Measurements from ENCODE around the gene SDK2.

The SDK2 gene

DNA sequence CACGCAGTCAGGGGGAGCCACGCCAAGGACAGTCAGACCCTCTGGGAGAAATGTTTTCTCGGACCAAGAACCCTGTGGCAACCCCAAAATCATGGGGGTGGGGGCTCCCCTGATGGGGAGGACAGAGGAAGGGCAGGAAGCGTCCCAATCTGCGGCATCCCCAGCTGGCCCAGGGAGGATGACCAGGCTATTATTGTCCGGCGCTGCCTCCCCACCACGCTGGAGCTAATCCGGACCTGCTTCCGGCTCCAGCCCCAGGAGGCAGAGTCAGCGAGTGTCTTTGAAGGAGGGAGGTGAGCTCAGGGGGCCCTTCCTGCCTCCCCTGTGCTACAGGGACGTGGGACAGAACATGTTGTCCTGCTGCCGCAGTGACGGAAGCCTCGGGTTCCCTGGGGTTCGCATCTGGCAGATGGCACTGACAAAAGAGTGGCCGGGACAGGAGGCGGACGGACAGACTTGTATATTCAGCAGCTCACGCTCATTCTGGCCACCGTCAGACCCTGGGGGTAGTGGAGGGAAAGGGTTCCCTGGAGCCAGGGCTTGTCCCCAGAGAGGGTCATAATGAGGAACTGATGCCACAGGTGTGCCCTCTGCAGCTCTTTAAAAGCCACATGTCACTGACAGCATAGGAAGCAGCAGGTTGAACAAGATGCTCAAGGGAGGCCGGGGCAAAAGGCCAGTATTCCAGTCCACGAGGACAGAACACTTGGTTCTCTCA is 278.2 kb downstream of the SDK2 start:
- FAIRE-seq = no peak
- no peak for DNase-seq (ENCODE audit: insufficient read length, low spot score)
- no peak for TF ChIP-seq POLR2A (IDR thresholded peaks at IDR 0.05; ENCODE audit: low read depth, low read length)

DNA sequence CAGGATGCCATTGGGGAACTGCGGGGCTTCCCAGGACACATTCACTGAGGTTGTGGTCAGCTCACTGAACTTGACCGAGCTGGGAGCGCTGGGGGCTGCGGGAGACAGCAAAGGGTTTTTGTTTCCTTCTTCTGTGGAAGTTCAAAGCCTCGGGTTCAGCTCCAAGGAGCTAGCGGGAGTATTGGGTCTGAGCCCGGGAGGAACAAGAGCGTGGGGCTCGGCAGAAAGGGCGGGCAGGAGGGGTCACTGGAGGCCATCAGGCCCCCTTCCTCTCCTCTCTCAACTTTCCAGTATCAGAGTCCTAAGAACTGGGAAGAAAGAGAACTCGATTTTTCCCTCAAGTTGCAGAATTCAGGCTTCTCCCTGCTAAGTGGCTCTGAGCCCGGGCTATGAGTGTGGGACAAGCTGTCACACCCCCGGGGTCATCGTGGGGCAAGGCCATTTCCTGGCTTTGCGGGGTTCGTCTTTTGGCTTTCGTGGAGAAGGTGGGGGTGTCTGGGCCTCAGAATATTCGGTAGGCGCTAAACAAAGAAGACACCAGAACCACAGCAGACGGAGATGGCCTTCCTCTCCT is 278.9 kb downstream of the SDK2 start:
- TF ChIP-seq POLR2A (IDR thresholded peaks at IDR 0.05; ENCODE audit: low read depth, low read length) = no peak
- DNase-seq (ENCODE audit: insufficient read length, low spot score) (no peak), FAIRE-seq (no peak)

DNA sequence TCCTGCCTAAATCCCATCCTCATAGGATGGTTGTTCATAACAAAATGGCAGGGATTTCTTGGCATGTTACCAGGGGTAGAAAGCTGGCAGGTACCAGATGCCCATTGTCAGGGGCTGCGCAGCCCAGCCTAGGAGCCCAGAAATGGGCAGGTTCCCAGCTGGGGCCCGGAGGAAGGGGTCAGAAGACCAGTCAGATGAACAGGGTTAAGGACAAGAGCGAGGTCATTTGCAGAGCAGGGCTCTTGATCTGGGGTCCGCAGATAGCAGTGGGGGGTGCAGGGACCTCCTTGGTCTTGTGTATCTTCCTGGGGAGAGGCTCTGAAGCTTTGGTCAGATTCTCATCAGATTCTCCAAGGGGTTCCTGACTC is 280.1 kb downstream of the SDK2 start:
- FAIRE-seq (no peak), DNase-seq (ENCODE audit: insufficient read length, low spot score) (no peak)
- TF ChIP-seq POLR2A (IDR thresholded peaks at IDR 0.05; ENCODE audit: low read depth, low read length) = no peak

DNA sequence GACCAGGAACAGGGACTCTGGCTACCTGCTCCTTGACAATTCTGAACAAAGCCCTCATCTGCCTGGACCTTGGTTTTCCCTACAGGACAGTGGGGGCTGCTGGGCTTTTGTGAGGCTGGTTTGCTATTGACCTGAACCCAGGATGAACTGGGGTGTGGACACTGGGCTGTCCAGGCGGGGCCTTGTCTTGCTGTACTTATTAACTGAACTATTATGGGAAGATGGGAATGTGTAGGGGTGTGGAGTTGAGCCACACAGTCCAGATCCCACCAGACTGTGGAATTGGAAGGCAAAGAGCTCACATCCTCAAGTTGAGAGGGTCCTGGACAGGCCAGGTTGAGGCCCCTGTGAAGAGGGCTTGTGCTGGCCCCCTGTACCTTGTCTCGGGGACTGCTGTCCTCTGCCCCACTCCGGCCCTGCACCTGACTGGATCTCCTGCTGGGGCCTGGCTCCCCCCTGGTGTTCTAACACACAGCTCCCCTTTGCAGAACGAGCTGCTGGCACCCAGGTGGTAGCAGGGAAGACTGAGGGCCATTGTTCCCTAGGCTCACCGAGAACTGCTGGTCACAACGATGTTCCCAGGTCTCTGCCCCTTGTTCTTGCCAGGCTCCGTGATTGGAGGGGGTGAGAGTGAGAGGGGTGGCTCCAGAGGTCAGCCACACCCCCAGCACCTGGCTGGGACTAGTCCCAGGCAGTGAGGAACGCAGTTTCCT is 280.6 kb downstream of the SDK2 start:
- FAIRE-seq (no peak), DNase-seq (ENCODE audit: insufficient read length, low spot score) (no peak)
- no peak for TF ChIP-seq POLR2A (IDR thresholded peaks at IDR 0.05; ENCODE audit: low read depth, low read length)

DNA sequence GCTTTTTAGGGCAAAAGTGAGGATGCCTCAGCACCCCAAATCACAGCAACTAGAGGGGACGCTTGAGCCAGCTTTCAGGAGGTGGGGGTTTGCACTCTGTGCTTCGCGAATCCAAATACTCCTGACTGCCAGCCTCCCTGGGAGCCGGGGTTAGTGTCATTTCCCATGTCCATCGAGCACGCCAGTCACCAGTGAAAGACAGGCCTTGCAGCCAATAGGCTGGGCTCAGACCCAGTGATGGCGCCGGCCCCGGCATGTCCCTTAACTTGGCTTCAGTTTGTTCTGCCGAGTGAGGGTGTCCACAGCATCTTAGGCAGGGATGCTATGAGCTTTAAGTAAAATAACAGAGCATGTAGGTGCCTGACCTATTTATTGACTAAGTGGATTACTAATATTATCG is 281.5 kb downstream of the SDK2 start:
- FAIRE-seq (no peak), DNase-seq (ENCODE audit: insufficient read length, low spot score) (no peak)
- no peak for TF ChIP-seq POLR2A (IDR thresholded peaks at IDR 0.05; ENCODE audit: low read depth, low read length)

DNA sequence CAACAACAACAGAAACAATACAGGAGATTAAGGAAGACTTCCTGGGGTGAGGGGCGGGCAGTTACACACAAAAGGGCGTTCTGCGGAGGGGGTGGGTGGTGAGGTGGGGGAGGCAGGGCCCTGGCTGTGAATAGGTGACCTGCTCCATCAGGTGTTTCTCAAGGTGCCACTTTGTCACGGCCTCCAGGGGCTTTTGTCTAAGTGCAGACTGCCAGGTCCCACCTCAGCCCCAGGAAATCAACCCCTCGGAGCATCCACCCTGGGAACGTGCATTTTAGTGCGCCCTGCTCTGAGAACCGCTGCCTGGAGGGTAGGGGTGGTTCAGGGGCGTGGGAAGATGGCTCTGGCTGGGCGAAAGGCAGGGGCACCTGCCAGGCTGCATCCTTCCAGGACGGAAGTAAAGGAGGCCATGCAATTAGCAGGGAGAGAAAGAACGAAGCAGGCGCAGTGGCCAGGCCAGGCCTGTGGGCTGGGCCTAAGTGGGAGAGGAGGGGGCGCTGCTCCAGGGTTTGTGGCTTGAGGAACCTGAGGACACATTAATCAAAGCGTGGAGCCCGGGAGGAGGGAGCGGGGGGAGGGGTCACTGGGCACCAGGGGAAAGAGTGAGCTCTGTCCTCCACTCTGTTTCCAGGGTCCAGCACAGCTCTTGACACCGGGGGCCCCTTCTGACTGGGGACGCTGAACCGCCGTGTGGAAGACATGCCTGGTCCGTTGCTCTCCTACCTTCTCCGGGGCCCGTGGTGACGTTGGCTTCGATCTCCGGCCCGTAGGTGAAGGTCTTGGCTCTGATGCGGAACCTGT is 283.1 kb downstream of the SDK2 start:
- DNase-seq (ENCODE audit: insufficient read length, low spot score) = no peak
- no peak for FAIRE-seq
- no peak for TF ChIP-seq POLR2A (IDR thresholded peaks at IDR 0.05; ENCODE audit: low read depth, low read length)

DNA sequence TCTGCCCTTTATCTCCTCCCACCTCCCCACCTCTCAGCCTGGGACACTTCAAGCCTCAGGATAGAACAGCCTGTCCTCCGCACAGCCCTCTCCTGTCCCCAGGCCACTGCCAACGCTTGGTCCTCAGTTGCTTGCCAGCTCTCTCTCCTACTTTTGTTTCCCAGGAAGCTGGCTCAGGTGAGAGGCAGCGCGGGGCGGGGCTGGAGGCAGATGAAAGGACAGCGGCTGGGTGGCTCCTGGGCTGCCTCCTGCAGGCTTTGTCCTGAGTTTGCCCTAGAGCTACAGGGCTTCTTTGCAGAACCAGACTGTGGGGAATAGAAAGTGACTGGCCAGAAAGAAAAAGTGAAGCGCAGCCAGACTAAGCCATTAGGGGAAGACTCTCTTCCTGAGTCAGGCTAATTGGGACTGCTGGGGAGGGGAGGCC is 284.2 kb downstream of the SDK2 start:
- FAIRE-seq (no peak), DNase-seq (ENCODE audit: insufficient read length, low spot score) (no peak)
- no peak for TF ChIP-seq POLR2A (IDR thresholded peaks at IDR 0.05; ENCODE audit: low read depth, low read length)

DNA sequence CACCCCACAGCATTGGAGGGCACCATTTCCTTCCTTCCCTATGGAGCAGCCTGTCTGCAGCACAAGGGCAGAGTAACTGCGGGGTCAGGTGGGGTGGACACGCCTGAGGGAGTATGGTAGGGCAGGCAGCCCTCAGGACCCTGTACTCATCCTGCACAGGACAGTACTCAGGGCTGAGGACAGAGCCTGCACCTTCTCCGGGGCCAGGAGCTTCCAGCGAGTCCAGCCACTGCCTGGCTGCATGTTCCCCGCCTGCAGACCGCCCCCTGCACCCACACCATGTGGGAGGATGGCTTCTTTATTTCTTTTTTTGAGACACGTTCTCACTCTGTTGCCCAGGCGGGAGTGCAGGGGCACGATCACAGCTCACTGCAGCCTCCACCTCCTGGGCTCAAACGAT is 284.9 kb downstream of the SDK2 start:
- DNase-seq (ENCODE audit: insufficient read length, low spot score) (no peak), FAIRE-seq (no peak)
- TF ChIP-seq POLR2A (IDR thresholded peaks at IDR 0.05; ENCODE audit: low read depth, low read length) = no peak

DNA sequence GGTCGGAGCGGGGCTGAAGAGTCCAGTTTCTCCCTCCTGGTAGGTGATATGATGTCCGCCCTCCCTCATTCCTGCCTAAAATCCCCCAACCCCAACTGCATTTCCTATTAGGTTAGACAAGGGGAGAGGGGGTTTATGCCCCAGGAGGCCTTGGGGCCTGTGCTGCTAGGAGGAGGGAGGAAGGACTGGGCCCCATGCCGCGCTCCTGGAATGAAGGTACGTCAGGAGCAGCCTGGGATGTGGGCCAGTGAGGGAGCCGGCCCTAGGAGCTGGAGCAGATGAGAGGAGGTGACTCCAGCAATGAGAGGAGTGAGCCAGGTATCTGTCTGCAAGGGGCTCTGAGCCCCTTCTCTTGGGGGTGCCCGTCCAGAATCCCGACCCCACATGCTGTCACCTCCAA is 285.6 kb downstream of the SDK2 start:
- TF ChIP-seq POLR2A (IDR thresholded peaks at IDR 0.05; ENCODE audit: low read depth, low read length) = no peak
- DNase-seq (ENCODE audit: insufficient read length, low spot score) (no peak), FAIRE-seq (no peak)

DNA sequence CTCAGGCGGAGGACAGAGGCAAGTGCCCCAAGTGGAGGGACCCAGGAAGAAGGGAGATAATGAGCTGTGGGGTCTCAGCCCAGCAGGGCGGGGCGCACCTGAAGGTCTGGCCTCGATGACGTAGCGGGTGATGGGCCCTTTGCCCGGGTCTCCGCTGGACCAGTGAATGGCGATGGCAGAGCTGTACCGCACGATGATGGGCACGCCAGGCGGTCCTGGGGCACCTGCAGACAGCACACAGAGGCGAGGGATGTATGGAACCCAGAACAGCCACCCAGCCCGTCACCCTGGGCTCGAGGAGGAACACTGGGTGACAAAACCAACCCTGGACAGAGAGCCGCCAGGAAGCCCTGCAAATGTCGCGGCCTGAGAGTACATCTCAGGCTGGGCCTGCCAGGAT is 286.3 kb downstream of the SDK2 start:
- DNase-seq (ENCODE audit: insufficient read length, low spot score) = no peak
- TF ChIP-seq POLR2A (IDR thresholded peaks at IDR 0.05; ENCODE audit: low read depth, low read length) = no peak

DNA sequence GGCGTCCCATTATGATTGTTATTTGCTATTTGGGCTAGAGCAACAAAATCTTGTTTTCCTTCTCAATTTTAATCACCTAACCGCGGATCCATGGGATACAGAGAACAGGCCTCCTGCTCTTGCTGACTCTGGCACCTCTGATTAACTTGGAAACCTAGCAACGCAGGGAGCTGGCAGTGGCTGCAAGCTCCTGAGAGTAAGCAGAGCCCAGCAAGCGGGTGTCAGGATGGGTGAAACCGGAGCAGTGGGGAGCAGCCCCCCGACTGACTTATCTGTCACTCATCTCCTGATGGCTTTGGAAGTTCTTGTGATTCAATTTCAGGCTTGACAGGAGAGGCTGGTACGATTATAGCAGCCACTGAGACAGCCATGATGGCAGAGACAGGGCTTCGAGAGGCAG is 286.9 kb downstream of the SDK2 start:
- DNase-seq (ENCODE audit: insufficient read length, low spot score) (no peak), FAIRE-seq (no peak)
- no peak for TF ChIP-seq POLR2A (IDR thresholded peaks at IDR 0.05; ENCODE audit: low read depth, low read length)

More for the DNA sequence above, 286.3 kb downstream of the SDK2 start:
- FAIRE-seq = no peak

DNA sequence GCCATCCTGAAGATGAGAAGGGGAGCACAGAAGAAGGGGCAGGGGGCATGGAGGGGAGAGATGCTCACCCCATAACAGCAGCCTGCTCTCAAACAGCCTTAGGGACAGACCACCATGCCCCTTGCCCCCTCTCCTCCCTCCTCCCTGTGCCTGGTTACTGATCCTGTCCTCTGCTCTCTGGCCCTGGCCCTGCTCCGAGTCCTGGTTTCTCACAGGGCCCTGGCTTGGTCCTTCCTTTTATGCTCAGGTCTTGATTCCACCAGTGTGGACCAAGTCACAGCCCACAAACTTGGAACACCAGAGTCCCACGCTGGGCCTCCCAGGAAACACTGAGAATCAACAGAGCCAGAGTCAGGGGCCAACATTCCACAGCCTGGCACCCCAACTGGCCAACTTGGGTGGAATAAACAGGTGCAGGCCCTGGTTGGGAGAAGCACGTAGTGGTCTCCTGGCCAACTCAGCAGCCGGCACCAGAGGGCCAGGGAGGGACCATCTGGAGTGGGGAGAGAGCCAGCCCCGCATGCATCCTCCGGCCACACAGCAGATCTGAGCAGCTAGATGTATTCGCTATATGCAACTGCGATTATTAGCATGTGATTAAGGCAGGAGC is 287.6 kb downstream of the SDK2 start:
- no peak for DNase-seq (ENCODE audit: insufficient read length, low spot score)
- FAIRE-seq = no peak

DNA sequence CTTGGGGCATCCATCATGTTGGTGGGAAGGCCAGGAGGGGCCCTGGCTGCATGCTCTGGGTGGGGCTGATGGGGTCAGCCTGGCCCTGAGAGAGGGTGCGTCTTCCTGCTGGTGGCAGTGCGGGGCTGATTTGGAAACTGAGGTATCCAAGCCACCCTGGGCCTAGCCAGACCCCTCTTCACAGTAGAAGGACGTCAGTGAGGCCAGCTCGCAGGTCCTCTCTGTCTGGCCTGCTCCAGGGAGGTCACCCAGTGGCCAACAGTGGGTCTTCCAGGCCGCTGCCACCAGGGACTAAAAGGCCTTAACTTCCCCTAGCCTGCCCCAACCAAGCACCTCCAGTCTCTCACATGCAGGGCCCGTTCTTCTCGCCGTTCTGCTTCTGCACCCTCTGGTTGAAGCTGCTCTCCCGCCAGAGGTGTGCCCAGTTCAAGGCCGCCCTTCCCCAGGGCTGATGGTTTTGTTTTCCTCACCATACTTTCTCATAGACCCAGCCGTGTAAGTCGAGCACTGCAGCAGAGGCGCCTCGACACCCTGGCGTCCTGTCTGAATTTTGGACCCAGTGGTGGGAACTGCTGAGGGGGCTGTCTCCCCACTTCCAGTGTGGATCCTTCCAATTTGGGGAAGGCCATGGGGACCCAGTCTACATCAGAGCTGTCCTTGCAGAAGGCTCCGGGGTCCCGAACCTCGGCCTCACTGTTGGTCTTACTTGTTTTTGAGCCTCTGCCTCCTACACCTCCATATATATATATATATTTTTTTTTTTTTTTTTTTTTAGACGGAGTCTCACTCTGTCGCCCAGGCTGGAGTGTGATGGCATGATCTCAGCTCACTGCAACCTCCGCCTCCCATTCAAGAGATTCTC is 289.6 kb downstream of the SDK2 start:
- FAIRE-seq (no peak), DNase-seq (ENCODE audit: insufficient read length, low spot score) (no peak)
- TF ChIP-seq POLR2A (IDR thresholded peaks at IDR 0.05; ENCODE audit: low read depth, low read length) = no peak

More for the DNA sequence above, 287.6 kb downstream of the SDK2 start:
- TF ChIP-seq POLR2A (IDR thresholded peaks at IDR 0.05; ENCODE audit: low read depth, low read length) = no peak
